ENCODE data around the gene NKIRAS2.

Gene NKIRAS2

GRCh38 chr17:42059815-42060214 lies 39.9 kb downstream of the NKIRAS2 start:
- H3K27ac Mint-ChIP-seq = no peak overlapping the region

GRCh38 chr17:42060231-42060630 lies 40.3 kb downstream of the NKIRAS2 start:
- DNase-seq (no peak), ATAC-seq (replicated peaks) (no peak)
- Mint-ChIP-seq H3K36me3 (ENCODE audit: insufficient read depth) (no peaks in the 10 kb centered on the region), H3K27me3 (peaks cover 17 to 68% of the 10 kb centered on the region in 2 donors), H3K4me3 (no peak overlapping the region), H3K4me1 (ENCODE audit: low read depth in 2 of 2) (peaks cover 0 to 9% of the 10 kb centered on the region in 2 donors), H3K27ac (no peak overlapping the region), H3K9me3 (no peaks in the 10 kb centered on the region)

More at GRCh38 chr17:42059815-42060214, 39.9 kb downstream of the NKIRAS2 start:
- DNase-seq = no peak
- H3K4me3 Mint-ChIP-seq = no peak overlapping the region
- peaks cover 22 to 72% of the 10 kb centered on the region in 2 donors for H3K27me3 Mint-ChIP-seq
- no peak for ATAC-seq (replicated peaks)
- H3K36me3 Mint-ChIP-seq (ENCODE audit: insufficient read depth) = no peaks in the 10 kb centered on the region
- peaks cover 0 to 9% of the 10 kb centered on the region in 2 donors for H3K4me1 Mint-ChIP-seq (ENCODE audit: low read depth in 2 of 2)
- H3K9me3 Mint-ChIP-seq = no peaks in the 10 kb centered on the region

GRCh38 chr17:42061646-42062487 lies 42.0 kb downstream of the NKIRAS2 start:
- no peak overlapping the region for H3K27ac Mint-ChIP-seq
- ATAC-seq (replicated peaks) (no peak), DNase-seq (no peak)
- H3K27me3 Mint-ChIP-seq = peaks cover 14 to 56% of the 10 kb centered on the region in 2 donors
- H3K9me3 Mint-ChIP-seq = no peaks in the 10 kb centered on the region
- H3K36me3 Mint-ChIP-seq (ENCODE audit: insufficient read depth) = no peaks in the 10 kb centered on the region
- no peak overlapping the region for H3K4me3 Mint-ChIP-seq
- peaks cover 0 to 9% of the 10 kb centered on the region in 2 donors for H3K4me1 Mint-ChIP-seq (ENCODE audit: low read depth in 2 of 2)

- H3K36me3 Mint-ChIP-seq (ENCODE audit: insufficient read depth) = no peaks in the 10 kb centered on the region
- H3K27ac Mint-ChIP-seq = no peak overlapping the region
- H3K4me1 Mint-ChIP-seq (ENCODE audit: low read depth in 2 of 2) = peaks cover 0 to 9% of the 10 kb centered on the region in 2 donors
- no peak overlapping the region for H3K4me3 Mint-ChIP-seq
- ATAC-seq (replicated peaks) (no peak), DNase-seq (no peak)
- peaks cover 14 to 48% of the 10 kb centered on the region in 2 donors for H3K27me3 Mint-ChIP-seq
- no peaks in the 10 kb centered on the region for H3K9me3 Mint-ChIP-seq
Measured at GRCh38 chr17:42062681-42063080, 42.8 kb downstream of the NKIRAS2 start.

GRCh38 chr17:42065201-42065600 lies 45.3 kb downstream of the NKIRAS2 start:
- Mint-ChIP-seq H3K36me3 (ENCODE audit: insufficient read depth) (no peaks in the 10 kb centered on the region), H3K27ac (no peak overlapping the region), H3K4me3 (no peak overlapping the region), H3K9me3 (no peaks in the 10 kb centered on the region), H3K27me3 (peaks cover 20 to 41% of the 10 kb centered on the region in 2 donors), H3K4me1 (ENCODE audit: low read depth in 2 of 2) (peaks cover 0 to 9% of the 10 kb centered on the region in 2 donors)
- ATAC-seq (replicated peaks) = no peak
- no peak for DNase-seq

- Mint-ChIP-seq H3K4me3 (no peak overlapping the region), H3K36me3 (ENCODE audit: insufficient read depth) (no peaks in the 10 kb centered on the region), H3K9me3 (no peaks in the 10 kb centered on the region), H3K27ac (no peak overlapping the region), H3K27me3 (peaks cover 32 to 51% of the 10 kb centered on the region in 2 donors), H3K4me1 (ENCODE audit: low read depth in 2 of 2) (peaks cover 0 to 14% of the 10 kb centered on the region in 2 donors)
- ATAC-seq (replicated peaks) (peak; percentile 67), DNase-seq (peak; percentile 66 to 74 (median 70))
Measured at GRCh38 chr17:42067371-42068091, 47.6 kb downstream of the NKIRAS2 start.

- peaks cover 2% of the 10 kb centered on the region for H3K36me3 Mint-ChIP-seq (ENCODE audit: insufficient read depth)
- ATAC-seq (replicated peaks) (no peak), DNase-seq (no peak)
- no peaks in the 10 kb centered on the region for H3K9me3 Mint-ChIP-seq
- peaks cover 0 to 10% of the 10 kb centered on the region in 2 donors for H3K4me1 Mint-ChIP-seq (ENCODE audit: low read depth in 2 of 2)
- H3K4me3 Mint-ChIP-seq = no peak overlapping the region
- H3K27ac Mint-ChIP-seq = no peak overlapping the region
- peaks cover 27 to 51% of the 10 kb centered on the region in 2 donors for H3K27me3 Mint-ChIP-seq
Measured at GRCh38 chr17:42068979-42069378, 49.1 kb downstream of the NKIRAS2 start.

- Mint-ChIP-seq H3K36me3 (ENCODE audit: insufficient read depth) (peaks cover 2% of the 10 kb centered on the region), H3K27ac (peak overlapping the region; percentile 38 to 44), H3K4me1 (ENCODE audit: low read depth in 2 of 2) (peaks cover 0 to 7% of the 10 kb centered on the region in 2 donors), H3K27me3 (peaks cover 23 to 68% of the 10 kb centered on the region in 2 donors), H3K9me3 (no peaks in the 10 kb centered on the region), H3K4me3 (peak overlapping the region; percentile 23 to 58)
- DNase-seq (no peak), ATAC-seq (replicated peaks) (no peak)
Measured at GRCh38 chr17:42071810-42072209, 51.9 kb downstream of the NKIRAS2 start.

GRCh38 chr17:42072323-42073187 lies 52.7 kb downstream of the NKIRAS2 start:
- peaks cover 0 to 7% of the 10 kb centered on the region in 2 donors for H3K4me1 Mint-ChIP-seq (ENCODE audit: low read depth in 2 of 2)
- ATAC-seq (replicated peaks) (no peak), DNase-seq (no peak)
- peaks cover 2% of the 10 kb centered on the region for H3K36me3 Mint-ChIP-seq (ENCODE audit: insufficient read depth)
- peaks cover 23 to 68% of the 10 kb centered on the region in 2 donors for H3K27me3 Mint-ChIP-seq
- no peaks in the 10 kb centered on the region for H3K9me3 Mint-ChIP-seq
- peak overlapping the region in 1 of 2 donors; percentile 44 for H3K27ac Mint-ChIP-seq
- H3K4me3 Mint-ChIP-seq = peak overlapping the region; percentile 38 to 58
